Left renal cortex interstitium (tissue), 4 donors: Measurements from ENCODE around the gene CPSF2. TPM values are rescaled to one million over a fixed set of nuclear protein-coding genes. Genes with fewer than 3 reads are reported as not detected.

Experiments used
- polyA plus RNA-seq, 4 donors: library from polyadenylated mRNA; unstranded; fragments of 120-200 nt; gene quantifications; one replicate each; pipeline ENCODE4 v1.2.1, GENCODE V29; 2013; ENCODE audit not compliant: insufficient read length in 4 of 4

The CPSF2 gene
- polyA plus RNA-seq, 4 donors: 56.7 to 66.6 (median 62.1) TPM

Other genes with a start within 250 kb of the CPSF2 start
- gene FBLN5, start 174.3 kb upstream of the CPSF2 start, polyA plus RNA-seq: 100 to 1,000 TPM; 143 to 181 (median 156) TPM
- gene TRIP11, start 81.9 kb upstream of the CPSF2 start, polyA plus RNA-seq: 10 to 100 TPM; 30.9 to 42.4 (median 35.5) TPM
- gene ATXN3, start 15.4 kb upstream of the CPSF2 start, polyA plus RNA-seq: 10 to 100 TPM; 20.0 to 40.8 (median 31.3) TPM
- 100 to 1,000 TPM; 157 to 204 (median 183) TPM for gene NDUFB1, start 263 bp upstream of the CPSF2 start, polyA plus RNA-seq
- under 1 TPM; 0.20 to 0.37 (median 0.27) TPM for gene SLC24A4, start 201.2 kb downstream of the CPSF2 start, polyA plus RNA-seq